Activated CD8-positive, alpha-beta memory T cell treated with anti-CD3 and anti-CD28 coated beads for 48 hours (primary cell): Measurements from ENCODE around the gene FRMD4A.
"Not testable (repeated sequence)": the region's sequence is repeated elsewhere in the genome, so short reads cannot be mapped to it uniquely, and the experiment has no call there.

Experiments
- DNase-seq, 3 experiments: peaks; one replicate each; pipeline ENCODE4 v3.0.0-alpha.2; 2020; ENCODE audit warnings: low read depth in 2 of 3, low spot score in 2 of 3

Gene FRMD4A

DNA sequence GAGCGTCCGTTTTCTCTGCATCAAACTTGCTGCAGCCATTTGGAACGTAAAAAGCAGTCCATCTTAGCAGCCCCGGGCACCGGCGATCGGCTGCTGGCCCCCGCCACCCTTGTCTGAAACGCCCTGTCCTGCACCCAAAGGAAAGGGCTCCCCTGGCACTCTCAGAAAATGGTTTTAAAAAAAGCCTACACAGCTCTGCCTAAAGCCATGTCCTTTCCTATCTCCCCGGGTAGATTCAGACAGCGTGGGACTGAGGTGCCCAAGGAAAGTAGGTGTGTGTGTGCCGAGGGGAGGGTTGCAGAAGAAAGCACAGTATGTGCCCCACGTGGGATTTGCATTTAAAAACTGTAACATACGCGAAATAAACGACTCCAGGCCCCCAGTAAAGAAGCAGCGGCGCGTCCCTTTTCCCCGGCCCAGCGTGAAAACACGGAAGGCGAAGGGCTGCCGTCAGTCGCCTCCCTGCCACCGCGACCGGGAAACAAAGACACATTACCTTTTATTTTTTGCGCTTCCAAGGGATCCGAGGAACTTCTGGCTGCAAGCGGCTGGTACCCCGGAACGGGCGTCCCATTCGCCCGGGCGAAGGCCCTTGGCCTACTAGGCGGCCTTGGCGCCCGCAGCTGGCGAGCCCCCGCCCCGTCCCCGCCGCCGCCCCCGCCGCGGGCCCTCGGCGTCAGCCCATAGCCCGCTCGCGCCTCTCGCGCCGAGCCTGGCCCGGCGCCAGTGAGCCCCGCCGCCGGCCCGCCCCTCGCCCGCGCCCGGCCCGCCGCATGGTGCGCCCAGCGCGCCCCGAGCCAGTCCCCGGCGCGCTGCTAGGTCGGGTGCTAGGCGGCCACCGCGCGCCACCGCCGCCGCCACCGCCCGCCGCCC is 439.4 kb downstream of the FRMD4A start:
- no peak for DNase-seq

DNA sequence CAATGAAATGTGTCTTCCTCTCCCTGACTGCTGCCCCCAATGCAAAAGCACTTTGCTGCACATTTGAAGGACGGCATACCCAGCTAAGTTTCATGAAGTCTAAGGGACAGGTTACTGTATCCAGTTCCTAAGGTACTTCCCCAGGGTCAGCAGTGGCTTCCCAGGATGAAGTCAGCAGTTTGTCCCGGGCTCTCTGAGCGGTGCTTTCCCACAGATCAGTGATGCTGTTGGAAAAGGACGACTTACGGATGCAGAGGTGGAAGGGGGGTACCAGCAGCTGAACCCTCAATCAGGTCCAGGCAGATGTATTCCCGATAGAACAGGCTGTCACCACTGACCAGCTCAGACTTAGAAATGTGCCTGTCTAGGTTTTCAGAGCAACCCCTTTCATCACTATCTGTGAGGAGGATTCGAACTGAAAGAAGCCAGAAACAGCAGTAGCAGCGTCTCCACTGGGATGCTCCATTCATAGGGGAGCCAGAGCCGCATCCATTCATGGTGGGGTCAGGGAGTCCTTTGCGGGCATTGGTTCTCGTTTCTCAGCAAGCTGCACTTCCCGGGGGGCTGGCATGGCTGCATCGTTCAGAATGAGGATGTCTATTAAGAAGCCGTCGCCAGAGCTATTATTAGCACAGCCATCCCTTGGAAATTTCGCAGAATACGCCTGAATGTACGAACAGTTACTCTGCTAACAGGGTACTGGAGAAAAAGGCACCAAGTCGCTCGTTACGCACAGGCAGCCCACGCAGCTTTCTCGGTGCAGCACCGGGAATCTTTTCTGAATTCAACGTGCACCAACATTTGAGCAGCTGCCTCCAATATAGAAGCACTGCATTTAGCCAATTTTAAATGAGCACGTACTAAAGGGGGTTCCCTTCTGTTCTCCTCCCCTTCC is 440.2 kb downstream of the FRMD4A start:
- DNase-seq = no peak

DNA sequence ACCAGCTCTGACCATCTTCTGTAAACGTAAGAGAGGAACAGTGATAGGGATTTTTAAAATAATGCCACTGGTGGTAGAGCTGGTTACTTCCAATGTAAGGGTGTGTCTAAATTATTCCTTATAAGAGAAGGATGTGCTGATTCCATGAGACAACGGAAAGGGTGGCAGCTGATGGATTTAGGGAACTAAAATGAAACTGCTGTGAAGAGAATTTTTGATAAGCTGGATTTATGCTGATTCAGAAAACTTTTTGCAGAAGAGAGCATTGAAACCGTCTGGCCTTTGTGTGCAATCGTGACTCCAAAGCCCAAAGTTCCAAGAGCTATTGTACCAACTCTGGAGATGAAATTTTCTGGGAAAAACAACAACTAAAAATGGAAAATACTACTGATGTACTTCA is 443.0 kb downstream of the FRMD4A start:
- no peak for DNase-seq

DNA sequence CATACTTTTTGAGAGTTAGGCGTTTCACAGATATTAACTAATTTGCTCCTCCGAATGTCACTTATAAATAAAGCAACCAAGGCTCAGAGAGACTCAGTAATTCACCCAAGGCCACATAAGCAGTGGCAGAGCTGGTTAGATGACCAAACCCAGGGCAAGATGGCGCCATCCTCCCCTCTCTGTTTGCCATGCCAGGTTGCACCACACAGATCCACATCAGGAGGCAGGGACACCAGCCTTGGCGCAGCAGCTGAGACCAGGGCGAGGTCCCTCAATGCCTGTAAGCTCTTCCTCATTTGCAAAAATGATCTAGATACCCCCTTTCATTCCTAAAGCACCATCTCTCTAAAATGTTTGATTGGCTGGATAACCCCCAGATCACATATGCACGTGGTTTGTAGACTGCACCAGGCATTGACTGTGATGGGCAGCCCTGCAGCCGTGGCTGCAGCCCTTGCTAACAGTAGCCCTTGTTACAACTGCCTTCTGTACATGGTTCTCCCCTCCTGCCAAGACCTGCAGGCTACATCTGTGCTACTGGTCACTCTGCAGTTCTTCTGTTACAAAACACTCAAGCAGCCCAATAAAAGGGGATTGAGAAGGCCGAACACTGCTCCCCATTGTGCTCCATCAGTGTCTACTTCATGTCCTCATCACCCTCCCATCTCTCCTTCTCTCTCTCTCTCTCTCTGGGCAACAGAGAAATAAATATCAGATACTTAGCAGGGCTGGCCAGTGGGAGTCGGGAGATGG is 445.3 kb downstream of the FRMD4A start:
- DNase-seq = no peak

DNA sequence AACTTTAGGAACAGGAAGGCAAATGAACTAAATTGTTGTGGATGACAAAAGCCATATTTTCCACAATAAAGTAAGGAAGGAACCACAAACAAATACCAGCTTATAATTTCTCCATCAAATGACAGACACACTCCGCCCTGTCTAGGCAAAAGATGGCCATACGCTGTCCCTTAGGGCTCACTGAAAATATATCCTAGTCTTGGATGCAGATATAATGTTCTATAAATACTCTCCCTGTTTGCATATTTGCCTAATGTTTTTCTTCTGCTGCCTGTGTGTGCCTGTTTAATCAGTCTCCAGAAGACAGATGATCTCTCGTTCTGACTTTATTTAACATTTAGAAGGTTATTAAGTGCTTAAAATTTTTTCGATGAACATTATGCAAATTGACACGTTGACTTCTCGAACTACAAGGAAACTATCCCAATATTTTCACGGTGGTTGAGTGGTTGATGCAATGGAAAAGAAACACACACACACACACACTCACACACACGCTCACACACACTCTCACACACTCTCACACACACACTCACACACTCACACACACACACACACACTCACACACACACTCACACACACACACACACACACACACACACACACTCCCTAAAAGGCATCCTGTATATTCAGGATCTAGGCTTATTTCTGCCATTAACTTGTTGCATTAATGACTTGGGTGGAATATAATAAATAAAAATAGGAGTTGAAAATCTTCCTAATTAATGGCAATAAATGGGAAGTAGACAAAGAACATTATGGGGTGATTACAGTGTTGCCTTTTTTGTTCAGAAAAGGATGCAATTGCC is 446.9 kb downstream of the FRMD4A start:
- DNase-seq = no peak

DNA sequence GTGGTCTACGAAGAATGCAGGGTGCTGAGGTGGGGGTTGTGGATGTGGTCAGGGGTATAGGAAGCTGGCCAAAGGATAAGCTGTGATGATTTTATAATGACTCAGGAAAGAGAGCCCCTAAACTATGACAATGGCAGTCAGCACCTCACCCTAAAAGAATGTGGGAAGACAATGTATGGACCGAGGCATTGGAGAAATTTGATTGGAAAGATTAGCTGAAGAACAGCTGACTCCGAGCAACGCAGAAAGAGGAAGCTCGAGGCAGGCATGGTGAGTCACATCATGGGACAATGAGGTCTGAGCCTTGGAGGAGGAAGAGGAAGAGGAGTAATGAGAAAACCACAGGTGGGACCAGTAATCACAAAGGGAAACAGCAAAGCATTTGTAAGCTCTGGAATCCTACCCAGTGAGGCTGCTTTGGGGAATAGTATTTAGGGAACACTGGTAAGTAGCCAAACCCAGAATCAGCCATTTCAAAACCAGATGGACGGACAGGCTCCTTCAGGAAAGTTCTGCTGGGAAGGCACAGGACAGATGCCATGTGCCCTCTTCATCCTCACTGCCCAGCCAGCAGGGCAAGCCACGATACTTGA is 448.5 kb downstream of the FRMD4A start:
- DNase-seq = no peak

DNA sequence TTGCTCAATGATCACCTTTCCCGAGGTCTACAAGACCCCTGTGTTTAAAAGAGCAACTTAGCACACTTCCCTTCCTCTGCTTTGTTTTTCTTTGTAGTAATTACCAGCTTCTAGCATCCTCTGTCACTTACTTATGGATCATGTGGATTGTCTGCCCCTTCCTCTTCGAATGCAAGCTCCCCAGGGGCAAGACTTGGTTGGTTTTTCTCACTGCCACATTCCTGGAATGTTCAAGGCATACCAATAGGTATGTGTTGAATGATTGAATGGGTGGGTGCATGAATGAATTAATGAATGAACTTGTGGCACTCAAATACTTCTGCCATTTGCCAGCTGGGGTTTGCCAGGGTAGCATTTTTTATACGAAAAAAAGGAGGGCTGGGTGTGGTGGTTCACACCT is 450.0 kb downstream of the FRMD4A start:
- DNase-seq = no peak

DNA sequence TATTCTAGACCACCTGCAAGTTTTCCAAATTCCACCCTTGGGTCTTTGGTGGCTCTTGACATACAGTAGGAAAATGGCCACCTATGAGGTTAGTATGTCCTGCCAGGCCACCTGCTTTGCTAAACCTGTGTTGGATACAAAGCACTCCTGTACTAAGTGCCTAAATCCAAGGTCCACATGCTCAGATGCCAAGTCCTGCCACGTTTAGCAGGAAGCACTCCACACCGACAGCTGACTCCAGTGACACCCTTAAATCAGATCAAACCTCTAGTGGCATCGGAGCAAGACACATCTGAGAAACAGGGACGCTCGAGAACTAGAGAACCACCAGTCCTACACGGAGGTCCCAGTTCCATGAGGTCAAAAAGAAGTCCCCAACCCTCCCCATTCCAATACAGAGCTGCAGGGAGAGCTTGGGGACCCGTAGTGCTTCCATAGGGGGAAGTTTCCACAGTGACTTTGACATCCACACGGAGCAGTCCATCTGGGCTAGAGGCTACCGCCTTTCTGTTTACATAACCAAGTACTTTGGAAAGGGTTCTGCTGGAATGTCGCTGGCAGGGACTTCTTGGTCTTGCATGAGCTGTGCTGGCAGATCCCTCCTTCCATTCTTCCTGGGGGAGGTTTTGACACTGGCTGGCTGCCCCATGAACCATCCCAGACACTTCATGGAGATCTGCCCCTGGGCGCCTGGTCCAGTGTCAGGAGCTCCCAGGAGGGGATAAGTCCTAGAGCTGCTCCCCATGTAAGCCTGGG is 453.4 kb downstream of the FRMD4A start:
- no peak for DNase-seq

DNA sequence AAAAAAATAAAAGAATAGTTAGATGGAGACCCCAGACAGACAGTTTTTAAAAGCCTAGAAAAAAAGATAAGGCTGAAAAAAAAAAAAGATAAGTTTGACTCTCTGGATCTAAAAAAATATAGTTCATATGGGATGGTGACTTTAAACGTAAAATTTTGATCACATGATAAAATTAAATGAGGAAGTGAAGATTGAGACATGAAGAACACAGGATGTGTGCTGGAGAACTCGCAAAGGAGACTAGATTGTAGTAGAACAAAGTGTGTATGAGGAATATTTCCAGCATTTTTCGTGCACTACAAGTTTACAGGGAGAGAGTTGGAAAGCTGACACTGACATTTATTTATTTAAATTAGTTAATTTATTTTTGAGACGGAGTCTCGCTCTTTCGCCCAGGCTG is 457.5 kb downstream of the FRMD4A start:
- no peak for DNase-seq

DNA sequence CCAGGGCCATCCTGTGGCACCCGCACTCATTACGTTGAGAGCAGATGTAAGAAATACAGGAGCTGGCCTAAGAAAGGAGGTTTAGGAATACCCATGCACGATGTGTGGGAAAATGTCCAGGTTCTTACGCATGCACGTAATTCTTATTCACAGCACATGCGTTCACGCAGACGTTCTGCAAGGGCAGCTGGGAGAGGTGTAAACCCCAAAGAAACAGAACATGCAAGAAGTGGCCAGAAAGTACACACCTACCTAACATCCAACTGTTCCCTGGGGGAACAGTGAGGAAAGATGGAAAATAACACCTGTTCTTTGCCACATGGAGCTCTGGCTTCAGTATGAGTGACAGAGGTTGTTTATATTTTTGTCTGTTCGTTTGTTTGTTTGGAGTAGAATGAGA is 458.3 kb downstream of the FRMD4A start:
- DNase-seq = no peak

DNA sequence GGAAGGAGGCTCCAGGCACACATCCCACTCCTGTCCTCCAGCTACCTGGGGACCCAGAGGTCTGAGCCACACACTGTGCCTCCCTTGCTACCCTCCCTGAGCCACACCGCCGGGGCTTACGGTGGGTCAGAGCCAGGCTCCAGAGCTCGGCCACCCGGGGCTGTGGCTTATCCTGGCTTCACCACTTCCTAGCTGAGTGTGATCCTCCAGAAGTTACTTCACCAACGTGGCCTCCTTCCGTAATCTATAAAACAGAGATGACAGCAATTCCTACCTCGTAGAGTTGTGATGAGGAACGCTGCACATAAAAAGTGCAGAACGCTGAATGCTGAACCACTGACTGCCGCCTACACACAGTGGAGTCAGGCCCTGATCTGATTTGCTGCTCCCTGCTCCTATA is 458.9 kb downstream of the FRMD4A start:
- DNase-seq = no peak

DNA sequence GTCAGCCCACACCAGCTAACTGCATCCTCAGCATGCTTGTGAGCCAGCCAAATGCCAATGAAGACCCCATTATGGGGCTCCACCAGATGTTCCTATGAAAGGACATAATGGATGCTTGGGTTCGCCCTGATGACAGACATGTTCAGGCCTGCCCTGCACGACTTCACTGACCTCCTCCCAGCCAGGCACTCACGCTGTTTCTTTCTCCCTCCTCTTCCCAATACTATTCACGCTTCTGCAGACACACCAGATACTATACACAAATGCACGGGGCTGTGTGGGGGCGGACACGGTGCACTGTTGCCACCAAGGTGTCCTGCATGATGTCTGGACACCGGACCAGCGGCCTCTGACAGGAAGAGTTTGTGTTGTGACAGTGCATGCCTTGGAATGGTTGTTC is 459.7 kb downstream of the FRMD4A start:
- DNase-seq = no peak

DNA sequence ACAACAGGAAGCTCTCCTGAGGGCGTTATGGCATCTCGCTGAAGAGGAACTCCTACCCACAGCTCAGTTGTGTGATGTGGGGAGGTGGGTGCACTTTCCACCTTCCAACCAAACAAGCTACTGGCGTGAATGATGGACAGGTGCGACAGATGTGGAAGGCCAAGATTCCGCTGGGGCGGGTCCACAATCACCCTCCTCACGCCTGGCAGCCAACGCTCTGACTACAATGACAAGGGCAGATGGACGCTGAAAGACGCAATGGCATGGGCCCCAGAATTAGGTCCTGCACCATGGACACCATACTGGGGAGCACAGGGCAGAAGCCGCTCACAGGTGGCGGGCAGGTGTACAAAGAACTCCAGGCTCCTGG is 461.4 kb downstream of the FRMD4A start:
- DNase-seq = no peak

DNA sequence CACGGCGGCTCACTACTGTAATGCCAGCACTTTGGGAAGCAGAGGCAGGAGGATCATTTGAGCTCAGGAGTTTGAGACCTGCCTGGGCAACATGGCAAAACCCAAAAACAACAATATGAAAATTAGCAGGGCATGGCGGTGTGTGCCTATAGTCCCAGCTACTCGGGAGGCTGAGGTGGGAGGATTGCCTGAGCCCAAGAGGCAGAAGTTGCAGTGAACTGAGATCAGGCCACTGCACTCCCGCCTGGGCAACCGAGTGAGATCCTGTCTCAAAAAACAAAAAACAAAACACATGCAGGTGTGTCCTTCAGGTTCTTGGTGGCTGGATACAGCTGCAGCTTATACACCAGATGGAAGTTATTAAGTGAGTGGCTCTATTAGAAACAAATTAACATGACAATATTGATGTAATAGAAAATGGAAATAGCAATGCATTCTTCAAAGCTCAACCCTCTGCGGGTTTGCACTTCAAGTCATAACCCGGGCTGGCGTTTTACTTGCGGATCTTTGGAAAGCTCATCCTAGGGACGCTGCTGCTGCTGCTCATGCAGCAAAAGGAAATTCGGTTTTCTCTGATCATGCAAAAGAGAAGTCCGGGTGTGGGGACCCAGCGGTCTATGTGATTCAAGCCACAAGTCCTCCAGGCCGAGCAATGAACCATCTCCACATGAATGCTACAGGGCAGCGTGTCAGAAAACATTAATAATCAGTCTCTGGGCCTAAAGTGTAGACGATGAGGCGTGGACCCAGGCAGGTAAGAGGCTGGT is 462.0 kb downstream of the FRMD4A start:
- DNase-seq = no peak

DNA sequence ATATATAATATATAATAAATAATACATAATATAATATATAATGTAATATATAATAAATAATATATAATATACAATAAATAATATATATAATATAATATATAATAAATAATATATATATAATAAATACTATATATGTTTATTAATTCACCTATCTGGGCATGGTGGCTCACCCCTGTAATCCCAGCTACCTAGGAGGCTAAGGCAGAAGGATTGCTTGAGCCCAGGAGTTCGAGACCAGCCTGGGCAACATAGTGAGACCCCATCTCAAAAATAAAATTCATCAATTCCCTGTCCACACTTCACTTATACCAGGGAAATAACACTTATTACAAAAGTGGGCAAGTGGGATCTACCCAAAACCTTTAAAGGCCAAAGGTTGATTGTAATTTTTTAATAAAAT is 462.9 kb downstream of the FRMD4A start:
- DNase-seq = no peak

DNA sequence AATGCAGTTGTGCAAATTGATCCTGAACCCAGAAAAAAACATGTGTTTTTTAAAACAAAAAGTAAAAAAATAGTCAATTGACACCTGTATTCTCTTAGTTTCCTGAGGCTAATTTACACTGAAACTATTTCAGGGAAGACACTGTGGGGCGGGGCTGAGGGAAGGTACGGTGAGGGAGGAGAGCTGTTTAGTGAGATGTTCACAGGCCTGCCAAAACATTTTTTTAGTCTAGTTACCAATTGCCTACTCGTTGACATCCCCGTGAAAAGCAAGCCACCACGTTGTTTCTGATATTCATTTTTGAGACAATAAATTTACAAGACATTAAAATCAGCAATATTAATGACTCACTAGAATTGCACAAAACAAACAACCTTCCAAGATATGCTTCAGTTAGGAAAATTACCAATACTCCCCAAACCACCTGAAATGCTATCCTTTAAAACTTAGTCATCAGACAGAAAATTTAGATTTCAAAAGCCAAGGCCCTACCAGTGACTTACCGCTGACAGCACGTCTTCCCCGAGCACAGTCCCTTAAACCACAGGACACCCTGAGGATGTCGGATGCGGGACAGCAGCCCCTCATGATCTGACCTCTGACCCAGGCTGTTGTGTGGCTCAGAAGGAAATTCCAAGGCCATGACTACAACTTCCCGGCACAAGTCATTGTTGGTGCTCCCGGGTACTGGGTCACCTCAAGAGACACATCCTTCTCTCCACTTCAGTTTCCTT is 464.8 kb downstream of the FRMD4A start:
- DNase-seq = no peak

DNA sequence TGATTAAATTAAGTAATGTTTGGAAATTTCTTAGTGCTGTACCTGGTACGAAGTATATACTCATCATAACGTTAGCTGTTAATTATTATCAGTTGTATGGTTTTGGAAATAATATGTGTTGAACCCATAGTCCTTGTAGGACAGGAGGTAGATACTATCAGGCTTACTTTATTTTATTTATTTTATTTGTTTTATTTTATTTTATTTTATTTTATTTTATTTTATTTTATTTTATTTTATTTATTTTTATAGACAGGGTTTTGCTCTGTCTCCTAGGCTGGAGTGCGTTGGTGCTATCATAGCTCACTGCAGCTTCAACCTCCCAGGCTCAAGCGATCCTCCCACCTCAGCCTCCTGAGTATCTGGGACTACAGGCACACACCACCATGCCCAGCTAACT is 465.5 kb downstream of the FRMD4A start:
- DNase-seq = not testable (repeated sequence)

DNA sequence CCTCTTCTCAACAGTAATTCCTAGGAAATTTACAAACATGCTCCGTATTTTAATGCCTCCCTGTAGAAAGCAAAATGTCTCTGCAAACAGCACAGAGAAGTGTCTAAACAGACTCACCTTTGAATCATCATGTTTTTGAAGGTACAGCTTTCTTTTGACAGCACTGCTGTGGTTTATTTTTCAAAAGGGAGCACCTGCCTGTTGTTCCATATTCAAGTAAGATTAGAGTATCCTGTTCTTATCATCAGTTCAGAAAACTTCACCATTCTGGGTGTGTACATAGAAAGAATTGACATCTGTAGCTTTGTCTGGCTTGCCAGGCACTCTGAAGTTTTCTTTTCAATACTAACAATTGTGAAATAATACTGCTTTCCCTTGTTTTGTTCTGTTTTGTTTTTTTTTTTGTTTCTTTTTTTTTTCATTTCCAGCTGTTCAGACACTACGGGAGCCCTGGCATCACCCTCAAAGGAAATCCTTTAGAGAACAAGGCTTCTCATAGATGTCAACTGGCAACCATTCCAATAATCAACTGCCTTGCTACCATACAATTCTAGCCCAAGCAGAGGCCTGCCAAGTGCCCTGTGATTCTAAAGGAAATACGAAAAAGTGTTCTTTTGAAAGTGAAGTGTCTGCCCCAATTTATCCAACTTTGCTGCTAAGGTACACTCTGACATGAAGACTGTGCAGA is 468.0 kb downstream of the FRMD4A start:
- no peak for DNase-seq
